HG03378 (cell line): ENCODE data around the gene JAKMIP1.
A peak's percentile ranks its signal among the peaks of the same experiment; 100 is the strongest.
"Not testable (repeated sequence)": the region's sequence is repeated elsewhere in the genome, so short reads cannot be mapped to it uniquely, and the experiment has no call there.

ENCODE experiments used
- ATAC-seq: cut with Tn5 transposase; IDR thresholded peaks from one replicate; pipeline ENCODE4 v1.9.1; 2021; ENCODE audit warnings: mild to moderate bottlenecking, moderate library complexity; ENCODE audit not compliant: unreplicated experiment

The JAKMIP1 gene

DNA sequence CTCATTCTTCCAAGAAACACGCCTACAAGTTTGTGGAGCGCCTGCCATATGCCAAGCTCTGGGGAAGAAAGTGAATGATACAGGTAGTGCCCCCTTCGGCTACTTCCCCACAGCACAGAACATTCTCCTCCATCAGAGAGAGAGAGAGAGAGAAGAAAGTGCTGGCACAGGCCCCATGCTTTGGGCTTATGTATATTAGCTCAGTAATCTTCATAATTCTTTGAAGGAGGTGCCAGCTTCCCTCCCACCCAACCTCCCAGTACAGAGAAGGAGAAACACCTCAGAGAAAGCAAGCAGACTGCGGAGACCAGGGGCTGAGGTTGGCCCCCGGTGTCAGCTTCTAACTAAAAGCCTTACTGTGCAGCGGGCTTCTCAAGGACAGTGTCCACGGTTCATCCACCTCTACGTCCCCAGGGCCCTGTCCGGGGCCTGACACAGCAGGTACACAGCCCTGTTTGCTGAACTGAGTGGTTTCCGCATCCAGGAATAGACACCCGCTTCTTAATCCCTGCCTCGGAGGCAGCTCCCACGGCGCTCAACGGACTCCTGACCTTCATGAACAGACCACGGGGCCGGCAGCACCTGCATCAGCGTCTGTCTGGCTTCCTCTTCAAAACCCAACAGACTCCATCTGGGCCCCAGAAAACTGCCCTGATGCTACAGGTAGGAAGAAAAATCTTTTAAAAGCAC is 50.2 kb downstream of the JAKMIP1 start:
- ATAC-seq: no peak

DNA sequence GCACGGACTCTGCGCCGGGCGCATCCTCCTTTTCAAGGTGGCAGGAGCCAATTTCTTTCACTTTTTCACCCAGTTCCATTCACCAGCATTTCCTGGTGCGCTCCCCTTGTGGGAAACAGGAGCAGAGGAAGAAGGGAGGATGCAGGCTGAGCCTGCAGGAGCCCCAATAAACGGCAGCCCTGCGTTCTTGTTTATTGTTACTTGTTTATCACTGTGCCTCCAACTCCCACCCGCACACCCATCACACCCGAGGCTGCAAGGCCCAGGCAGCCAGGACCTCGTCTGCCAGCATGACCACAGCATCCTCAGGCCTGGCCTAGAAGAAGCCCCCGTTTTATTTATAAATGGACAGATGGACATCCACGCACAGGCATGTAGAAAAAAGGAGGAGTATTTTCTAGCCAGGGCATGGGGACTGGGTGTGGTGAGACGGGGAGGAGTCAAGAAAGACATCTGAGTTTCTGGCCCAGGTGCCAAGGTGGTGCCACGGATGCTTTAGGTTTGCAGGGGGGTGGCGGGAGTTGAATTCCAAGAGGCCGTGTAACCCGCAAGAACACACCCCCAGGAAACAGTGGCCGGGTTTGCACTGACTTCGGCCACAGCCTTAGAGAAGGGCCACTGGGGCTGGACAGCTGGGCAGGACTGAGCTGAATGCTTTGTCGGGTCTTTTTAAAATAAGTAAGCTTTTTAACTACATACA is 51.7 kb downstream of the JAKMIP1 start:
- no peak for ATAC-seq

DNA sequence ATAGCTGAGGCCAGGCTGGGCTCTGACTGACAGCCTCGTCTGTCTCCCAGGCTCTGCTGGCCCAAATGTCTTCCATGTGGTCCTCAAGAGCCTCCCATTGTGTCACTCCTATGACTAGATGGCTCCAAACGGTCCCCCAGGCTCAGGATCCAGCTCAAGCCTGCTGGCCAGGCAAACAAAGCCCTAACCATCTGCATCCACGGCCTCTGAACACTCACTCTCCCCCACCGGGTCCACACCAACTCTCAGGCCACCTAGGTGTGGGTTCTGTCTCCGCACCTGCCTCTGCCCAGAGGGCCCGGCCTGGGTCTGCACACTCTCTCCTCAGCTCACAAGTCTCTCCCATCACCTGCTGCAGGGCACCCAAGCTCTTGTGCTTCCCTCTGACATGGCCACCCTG is 52.9 kb downstream of the JAKMIP1 start:
- no peak for ATAC-seq

- no peak for ATAC-seq
These were observed 56.7 kb downstream of the JAKMIP1 start for GRCh38 chr4:6143603-6144181.

DNA sequence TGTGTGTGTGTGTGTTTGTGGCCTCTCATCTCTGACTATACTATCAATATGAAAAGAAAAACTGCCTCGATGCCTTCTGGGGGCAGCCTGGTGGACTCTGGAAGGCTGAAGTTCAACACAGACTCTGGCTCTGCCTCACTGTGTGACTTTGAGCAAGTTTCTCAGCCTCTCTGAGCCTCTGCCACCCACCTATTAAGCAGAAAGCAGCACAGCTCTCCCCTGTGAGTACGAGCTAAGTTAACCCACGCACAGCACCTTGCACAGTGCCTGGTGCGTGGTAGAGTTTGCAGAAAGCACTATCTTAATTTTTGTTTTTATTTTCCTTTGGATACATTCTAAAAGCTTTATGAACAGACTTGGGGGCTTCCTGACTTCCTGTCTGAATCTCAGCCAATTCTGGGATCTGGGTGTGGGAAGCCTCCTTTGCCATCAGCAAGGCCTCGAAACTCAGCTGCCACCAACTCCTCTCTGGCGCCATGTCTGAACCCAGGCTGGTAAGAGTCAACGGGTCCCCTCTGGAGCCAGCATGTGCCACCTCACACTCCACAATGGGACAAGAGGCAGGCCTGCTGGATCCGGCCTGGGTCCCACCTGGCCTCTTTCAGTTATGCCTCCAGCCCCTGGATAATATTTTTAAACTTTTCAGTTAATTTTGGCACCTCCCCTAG is 57.3 kb downstream of the JAKMIP1 start:
- no peak for ATAC-seq

GRCh38 chr4:6142511-6142910 is 57.8 kb downstream of the JAKMIP1 start:
- no peak for ATAC-seq

DNA sequence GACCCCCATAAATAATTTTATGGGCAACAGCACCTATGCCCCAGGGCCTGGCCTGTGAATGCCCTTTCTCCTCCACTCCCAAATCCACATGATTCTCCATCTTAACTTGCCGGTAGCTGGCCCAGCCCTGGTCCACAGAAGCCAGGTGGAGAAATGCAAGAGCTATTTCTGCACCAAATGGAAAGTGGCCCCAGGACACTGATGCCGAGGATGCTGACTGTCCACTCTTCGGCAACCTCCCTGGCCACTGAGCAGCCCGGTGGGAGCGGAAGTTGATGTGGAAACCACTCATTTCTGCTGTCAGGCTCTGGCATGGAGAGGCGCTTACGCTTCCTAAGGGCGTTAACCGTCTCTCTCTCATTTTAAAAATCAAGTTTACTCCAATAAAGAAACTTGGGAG is 58.8 kb downstream of the JAKMIP1 start:
- ATAC-seq: no peak

DNA sequence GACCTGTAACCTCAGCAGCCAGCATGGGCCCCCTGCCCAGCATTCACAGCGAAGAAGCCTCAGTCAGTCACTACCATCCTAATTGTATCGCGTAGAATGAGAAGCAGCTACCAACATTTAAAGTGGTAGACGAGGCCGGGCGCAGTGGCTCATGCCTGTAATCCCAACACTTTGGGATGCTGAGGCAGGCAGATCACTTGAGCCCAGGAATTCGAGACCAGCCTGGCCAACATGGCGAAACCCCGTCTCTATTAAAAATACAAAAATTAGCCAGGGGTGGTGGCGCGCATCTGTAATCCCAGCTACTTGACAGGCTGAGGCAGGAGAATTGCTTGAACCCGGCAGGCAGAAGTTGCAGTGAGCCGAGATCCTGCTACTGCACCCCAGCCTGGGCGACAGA is 59.3 kb downstream of the JAKMIP1 start:
- not testable (repeated sequence) for ATAC-seq

DNA sequence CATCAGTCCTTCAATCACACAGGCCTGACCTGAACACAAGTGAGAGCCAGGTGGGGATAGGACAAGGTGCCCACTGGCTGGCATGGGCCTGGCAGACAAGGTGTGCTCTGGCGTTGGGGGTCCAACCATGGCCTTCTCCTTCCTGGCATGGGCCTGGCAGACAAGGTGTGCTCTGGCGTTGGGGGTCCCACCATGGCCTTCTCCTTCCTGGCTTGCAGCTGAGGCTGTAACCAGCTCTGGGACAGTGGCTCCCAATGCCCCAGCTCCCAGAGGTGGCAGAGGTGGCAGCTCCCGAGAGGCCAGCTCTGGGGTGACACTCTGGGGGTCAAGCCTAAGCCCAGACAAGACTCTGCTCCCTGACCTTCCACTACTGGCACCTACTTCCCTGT is 62.6 kb downstream of the JAKMIP1 start:
- ATAC-seq: no peak

DNA sequence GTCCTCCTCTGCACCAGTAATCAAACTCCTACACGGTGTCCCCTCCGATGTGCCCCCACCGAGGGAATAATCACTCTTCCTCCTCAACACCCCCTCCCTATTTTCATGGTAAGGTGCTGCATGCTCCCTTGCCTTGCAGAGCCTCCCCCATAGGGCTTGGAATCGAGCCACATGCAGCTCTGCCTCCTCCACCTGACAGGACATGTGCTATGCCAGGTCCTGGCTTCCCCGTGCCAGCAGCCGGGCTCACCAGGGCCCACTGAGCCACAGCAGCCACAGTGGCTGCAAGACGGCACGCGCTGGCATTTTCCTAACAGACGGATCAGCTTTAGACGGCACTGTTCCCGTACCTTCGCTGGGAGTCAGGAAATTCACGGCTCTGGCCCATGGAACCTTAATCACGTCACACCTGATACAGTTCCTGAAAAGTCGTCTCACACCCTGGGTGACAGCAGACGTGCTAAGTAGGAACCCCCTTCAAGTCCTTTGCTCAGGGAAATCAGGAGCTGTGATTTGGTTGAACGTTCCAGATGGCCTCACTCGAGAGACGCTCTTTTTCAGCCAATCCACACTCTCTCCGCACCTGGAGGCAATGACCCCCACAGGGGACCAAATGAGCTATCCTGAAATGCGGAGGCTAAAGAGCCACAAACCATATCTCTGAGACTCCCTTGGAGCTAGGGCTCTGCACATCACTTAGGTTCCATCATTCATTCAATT is 63.2 kb downstream of the JAKMIP1 start:
- no peak for ATAC-seq

- peak; percentile 87 for ATAC-seq
These were observed 65.6 kb downstream of the JAKMIP1 start for GRCh38 chr4:6134612-6135220.

- ATAC-seq: no peak
These were observed 67.6 kb downstream of the JAKMIP1 start for GRCh38 chr4:6132716-6133115.

DNA sequence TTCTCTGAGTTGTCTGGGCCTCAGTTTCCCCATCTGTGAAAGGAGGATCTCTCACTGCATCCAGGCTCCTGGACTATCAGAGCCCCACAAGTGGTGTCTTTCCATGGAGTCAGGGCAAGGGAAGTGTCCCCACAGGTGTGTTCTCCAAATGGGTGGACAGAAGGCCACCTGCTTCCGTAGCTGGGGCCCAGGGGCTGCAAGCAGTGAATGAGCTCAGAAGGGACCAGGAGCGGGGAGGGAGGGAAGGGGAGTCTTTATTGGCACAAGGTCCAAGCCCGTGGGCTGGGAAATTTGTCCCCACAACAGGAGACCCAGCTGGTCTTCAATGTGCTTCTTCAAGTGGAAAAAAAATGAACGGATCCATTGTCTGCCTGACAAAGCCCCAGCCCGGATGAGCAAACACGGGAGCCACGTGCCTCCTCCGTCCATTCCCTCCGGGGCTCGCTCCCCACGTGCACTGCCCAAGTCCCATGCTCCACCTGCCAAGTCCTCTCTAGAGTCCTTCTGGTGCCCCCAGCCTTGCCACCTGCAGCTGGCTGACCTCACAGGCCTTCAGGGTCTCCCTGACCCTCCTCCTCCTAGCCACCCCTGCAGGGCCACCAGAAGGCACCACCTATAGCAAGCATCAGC is 72.0 kb downstream of the JAKMIP1 start:
- ATAC-seq: no peak

DNA sequence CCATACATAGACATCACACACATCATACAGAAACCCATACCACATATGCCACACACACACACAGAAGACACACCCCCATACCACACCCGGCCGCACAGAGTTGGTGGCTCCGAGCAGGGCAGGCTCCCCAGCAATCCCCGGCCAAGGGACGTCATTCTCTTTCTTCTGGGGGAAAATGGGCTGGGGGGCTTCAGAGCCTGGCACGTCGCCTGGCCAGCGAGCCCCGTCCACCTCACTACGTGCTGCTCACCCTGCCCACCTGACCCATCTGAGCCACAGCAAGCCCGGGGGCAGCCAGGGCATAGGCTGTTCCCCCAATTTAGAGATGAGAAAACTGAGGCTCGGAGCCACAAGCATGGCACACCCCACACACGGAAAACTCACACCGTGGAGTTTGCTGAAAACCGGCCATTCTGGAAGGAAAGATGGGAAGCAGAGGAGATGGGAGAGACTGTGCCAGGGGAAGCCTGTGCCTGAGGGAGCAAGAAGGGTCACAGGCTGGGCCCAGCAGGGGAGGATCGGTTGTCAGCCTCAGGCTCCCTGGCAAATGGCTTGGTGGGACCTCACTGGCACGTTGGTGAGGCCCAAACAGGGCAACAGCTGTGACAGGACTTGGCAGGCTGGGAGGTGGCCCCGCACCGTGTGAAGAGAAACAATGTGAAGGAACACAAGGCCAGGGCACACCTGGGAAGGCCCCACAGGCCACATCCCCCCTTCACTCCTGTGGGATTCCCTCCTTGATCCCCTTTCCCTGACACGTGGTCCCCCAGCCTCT is 73.2 kb downstream of the JAKMIP1 start:
- no peak for ATAC-seq

GRCh38 chr4:6125103-6125651 is 75.2 kb downstream of the JAKMIP1 start:
- no peak for ATAC-seq

DNA sequence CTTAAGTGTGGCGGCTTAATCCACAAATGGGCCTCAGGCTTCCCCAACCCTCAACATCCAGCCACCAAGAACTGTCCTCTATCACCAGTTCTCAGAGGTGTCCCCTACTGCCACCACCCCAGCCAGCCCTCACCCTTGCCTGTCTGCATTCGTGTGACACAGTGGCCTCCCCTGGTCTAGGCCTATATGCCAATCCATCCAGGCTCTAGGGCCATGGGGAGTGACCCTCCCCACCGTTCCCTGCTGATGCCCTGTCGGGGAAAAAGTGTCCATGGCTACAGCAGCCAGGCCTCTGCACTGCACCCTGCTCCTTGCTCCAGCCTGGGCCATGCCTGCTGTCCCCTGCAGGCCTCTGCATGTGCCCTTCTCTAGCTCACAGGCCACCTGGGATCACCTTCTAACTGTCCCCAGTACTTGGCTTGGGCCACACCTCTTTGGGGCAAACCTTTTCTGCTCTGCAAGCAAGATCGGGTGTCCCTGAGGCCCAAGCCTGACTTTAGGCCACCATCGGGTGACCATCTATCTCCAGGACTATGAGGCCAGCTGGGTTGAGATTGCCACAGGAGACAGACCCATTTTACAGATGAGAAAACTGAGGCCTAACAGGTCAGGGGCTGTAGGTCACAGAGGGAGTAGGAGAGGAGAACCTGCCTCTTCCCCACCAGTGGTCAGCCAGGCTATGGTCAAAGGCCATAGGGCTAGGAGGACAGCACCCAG is 75.8 kb downstream of the JAKMIP1 start:
- ATAC-seq: no peak

DNA sequence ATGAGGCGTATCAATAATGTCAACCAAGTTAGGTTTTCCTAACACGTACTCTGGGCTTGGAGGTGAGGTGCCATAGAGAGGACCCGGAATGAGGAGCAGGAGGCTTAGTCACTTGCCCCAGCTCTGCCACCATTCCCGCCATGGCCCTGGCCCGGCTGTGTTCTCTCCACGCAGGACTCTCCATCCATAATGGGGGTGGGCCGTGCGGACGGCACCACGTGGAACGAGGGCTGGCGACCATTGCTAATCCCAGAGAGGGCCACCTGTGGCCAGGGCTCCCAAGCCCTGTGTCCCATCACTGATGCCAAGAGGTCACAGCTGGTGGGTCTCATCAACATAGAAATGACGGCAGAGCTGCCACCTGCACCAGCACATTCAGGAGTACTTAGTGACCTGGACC is 76.4 kb downstream of the JAKMIP1 start:
- ATAC-seq: no peak

DNA sequence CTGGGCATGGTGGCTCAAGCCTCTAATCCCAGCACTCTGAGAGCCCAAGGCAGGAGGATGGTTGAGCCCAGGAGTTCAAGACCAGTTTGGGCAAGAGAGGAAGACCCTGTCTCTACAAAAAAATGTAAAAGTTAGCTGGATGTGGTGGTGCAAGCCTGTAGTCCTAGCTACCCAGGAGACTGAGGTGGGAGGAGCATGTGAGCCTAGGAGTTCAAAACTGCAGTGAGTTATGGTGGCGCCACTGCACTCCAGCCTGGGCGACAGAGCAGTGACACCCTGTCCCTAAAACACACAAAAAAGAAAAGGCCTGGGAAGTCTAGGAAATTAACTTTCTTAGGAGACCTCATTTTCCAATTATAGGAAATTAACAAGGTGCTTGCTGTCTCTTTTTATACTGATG is 76.8 kb downstream of the JAKMIP1 start:
- no peak for ATAC-seq

DNA sequence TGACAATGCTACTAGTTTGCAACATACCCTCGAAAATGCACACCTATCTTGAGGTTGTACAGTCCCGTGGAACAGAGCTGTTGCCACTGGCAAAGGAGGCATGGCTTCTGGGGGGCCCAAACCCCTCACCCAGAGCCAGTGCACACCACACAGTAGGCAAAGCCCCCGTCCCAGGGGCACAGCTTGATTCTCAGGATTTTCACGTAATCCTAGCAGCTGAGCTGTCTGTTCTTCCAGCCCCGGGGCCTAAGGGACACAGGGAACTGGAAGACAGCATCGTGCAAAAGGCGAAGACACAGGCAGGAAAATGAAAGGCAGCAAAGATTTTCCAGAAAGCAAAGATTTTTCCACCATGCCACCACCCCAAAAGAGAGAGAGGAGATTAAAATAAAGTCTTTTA is 77.2 kb downstream of the JAKMIP1 start:
- no peak for ATAC-seq
